Body of pancreas (tissue), 4 donors: ENCODE data around the gene FLRT3. TPM values are rescaled to one million over a fixed set of nuclear protein-coding genes. Genes with fewer than 3 reads are reported as not detected.

Experiments
- ATAC-seq: fragments of 150-250 bp; one replicate; pipeline ENCODE4 v1.9.1; 2016
- DNase-seq, 4 donors: peaks; one replicate each; pipeline ENCODE4 v3.0.0-alpha.2; 2019
- H3K27ac ChIP-seq, 4 donors: fragments of 200-600 bp; sonication (generic); 1 replicate in 3 of 4; 2 replicates in 1 of 4; pipeline versions ENCODE4 v1.5.1 to v1.6.1; 2016 to 2019; ENCODE audit warnings: mild to moderate bottlenecking in 1 of 4, mixed read lengths in 1 of 4, moderate library complexity in 1 of 4
- H3K27me3 ChIP-seq, 2 donors: fragments of 200-600 bp; sonication (generic); one replicate each; pipeline ENCODE4 v1.6.0; 2016; ENCODE audit warnings: mild to moderate bottlenecking in 1 of 2
- H3K36me3 ChIP-seq, 2 donors: fragments of 200-600 bp; sonication (generic); replicated peaks in 1 of 2; 2 replicates each; pipeline ENCODE4 v1.5.1; 2016; ENCODE audit warnings: low read depth in 2 of 2; ENCODE audit not compliant: insufficient read depth in 1 of 2
- H3K4me1 ChIP-seq: fragments of 200-600 bp; sonication (generic); one replicate; pipeline ENCODE4 v1.6.0; 2016
- H3K4me3 ChIP-seq, 2 donors: fragments of 200-600 bp; sonication (generic); 1 replicate in 1 of 2; 2 replicates in 1 of 2; pipeline ENCODE4 v1.5.1; 2016 to 2019
- H3K9me3 ChIP-seq, 3 donors: fragments of 200-600 bp; sonication (generic); 1 replicate in 2 of 3; 2 replicates in 1 of 3; pipeline ENCODE4 v1.5.1; 2016
- POLR2A ChIP-seq, 3 donors: fragments of 450-650 bp; IDR thresholded peaks; one replicate each; pipeline ENCODE4 v1.6.1; 2016; ENCODE audit warnings: antibody characterized with exemption in 3 of 3, mild to moderate bottlenecking in 2 of 3
- WGBS, 2 donors: methylation state at CpG; one replicate each; pipeline ENCODE4 v1.1.5; 2017; 5-methylcytosine and 5-hydroxymethylcytosine counted together
- intact Hi-C: fragments of 100-400 bp; cut with DNase I; formaldehyde crosslinking; loops from one replicate; pipeline ENCODE4 v1.15.1; 2023
- total RNA-seq, 2 donors: library from RNA; depleted of rRNA; stranded (reverse); fragments of >200 nt; gene quantifications; one replicate each; pipeline ENCODE4 v1.1.0, GENCODE V29; 2016
- TF ChIP-seq, protein P1 (sequence below), 7 experiments: fragments of 450-650 bp in 4 of 7; fragments of 200-600 bp in 3 of 7; sonication (generic) in 3 of 7; IDR thresholded peaks; one replicate each; pipeline ENCODE4 v1.5.1; 2016 to 2019; ENCODE audit warnings: antibody characterized with exemption in 7 of 7

The FLRT3 gene
- total RNA-seq, 2 donors from 2014 or later: 3.1 to 21.1 TPM

DNA sequence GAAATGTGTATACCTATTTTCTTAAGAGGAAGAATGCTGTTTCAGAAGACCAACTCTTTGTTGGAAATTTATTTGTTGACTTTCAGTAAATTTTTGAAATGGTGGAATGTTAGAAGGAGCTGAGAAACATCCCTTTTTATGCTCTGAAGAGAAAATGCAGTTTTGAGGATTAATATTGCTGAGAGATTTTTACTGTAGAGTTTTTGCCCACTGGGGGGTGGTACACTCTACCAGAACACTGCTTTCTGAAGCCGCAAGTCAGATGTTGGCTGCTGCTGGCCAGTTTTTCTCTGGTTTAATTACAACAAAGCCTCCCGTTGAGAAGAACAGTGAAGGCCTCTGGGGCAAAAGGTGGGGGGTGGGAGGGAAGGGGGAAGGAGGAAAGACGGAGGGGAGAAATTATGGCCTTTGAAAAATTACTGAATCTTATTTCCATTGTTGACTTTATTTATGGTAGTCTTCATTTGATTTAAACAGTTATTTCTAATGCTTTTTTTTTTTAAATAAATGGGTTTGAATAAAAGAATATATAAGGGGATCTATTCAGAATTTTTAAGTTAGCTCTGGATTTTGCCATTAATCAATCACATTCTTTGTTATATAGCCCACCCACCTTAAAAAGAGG, 3.0 kb downstream of the FLRT3 start:
- Histone ChIP-seq H3K36me3 (no peaks in the 10 kb centered on the region), H3K4me3 (no peak overlapping the region), H3K4me1 (peaks cover 4% of the 10 kb centered on the region), H3K27me3 (no peaks in the 10 kb centered on the region), H3K27ac (no peak overlapping the region), H3K9me3 (no peaks in the 10 kb centered on the region)
- ATAC-seq (no peak), DNase-seq (peak; percentile 37 to 54 (median 50))
- 15 to 16% methylated on average over 3 of the region's 3 CpGs for WGBS, 2 donors
- intact Hi-C loops: no loop called here
- TF ChIP-seq POLR2A (IDR thresholded peaks at IDR 0.05): no peak
- TF ChIP-seq, protein P1, sequence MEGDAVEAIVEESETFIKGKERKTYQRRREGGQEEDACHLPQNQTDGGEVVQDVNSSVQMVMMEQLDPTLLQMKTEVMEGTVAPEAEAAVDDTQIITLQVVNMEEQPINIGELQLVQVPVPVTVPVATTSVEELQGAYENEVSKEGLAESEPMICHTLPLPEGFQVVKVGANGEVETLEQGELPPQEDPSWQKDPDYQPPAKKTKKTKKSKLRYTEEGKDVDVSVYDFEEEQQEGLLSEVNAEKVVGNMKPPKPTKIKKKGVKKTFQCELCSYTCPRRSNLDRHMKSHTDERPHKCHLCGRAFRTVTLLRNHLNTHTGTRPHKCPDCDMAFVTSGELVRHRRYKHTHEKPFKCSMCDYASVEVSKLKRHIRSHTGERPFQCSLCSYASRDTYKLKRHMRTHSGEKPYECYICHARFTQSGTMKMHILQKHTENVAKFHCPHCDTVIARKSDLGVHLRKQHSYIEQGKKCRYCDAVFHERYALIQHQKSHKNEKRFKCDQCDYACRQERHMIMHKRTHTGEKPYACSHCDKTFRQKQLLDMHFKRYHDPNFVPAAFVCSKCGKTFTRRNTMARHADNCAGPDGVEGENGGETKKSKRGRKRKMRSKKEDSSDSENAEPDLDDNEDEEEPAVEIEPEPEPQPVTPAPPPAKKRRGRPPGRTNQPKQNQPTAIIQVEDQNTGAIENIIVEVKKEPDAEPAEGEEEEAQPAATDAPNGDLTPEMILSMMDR (IDR thresholded peaks at IDR 0.05): peak; percentile 6 to 63 (median 45)

DNA sequence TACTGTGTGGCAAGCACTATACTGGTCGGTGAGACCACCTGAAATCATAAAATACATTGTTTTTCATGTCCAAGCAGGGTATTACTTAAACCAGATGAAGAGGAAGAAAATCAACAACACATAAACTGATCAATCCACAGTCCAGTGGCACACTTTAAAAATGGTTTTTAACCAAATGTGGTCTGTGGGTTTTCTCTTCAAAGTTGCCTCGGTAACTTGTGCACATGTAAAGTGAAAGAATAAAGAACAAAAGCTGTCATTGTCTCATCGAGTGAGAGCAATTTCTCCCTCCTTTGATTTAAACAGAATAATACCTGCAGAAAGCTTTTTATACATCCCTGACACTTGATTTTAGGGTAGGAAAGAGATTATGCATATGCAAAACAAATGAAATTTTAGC, 3.7 kb downstream of the FLRT3 start:
- intact Hi-C loops: no loop called here
- ATAC-seq (no peak), DNase-seq (no peak)
- no peaks in the 10 kb centered on the region for H3K27me3 ChIP-seq
- WGBS, 2 donors: 52 to 58% methylated on average over 3 of the region's 3 CpGs
- H3K9me3 ChIP-seq: no peaks in the 10 kb centered on the region
- no peak overlapping the region for H3K27ac ChIP-seq
- no peak for TF ChIP-seq POLR2A (IDR thresholded peaks at IDR 0.05)
- TF ChIP-seq, protein P1 (IDR thresholded peaks at IDR 0.05): no peak
- H3K4me1 ChIP-seq: peaks cover 4% of the 10 kb centered on the region
- H3K36me3 ChIP-seq: no peaks in the 10 kb centered on the region
- no peak overlapping the region for H3K4me3 ChIP-seq

DNA sequence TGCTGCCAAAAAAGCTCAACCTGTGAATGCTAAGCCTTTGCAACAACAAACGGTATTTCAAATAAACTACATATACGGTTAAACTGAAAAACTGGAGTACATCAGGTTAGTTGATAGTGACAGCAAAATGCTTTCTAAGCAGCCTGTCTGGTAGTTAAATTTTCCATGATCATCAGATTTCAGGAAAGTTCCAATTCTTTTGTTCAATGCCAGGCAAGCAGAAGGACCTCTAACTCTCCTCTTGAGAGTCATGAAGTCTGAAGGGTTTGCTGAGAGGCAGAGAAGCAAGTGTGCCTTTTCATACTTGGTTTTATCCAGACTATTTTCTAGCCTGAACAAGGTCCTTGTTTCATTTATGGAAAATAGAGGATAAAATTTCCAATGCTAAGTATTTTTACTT, 4.5 kb downstream of the FLRT3 start:
- DNase-seq: no peak
- H3K9me3 ChIP-seq: no peaks in the 10 kb centered on the region
- no peaks in the 10 kb centered on the region for H3K27me3 ChIP-seq
- 87 to 92% methylated on average over 2 of the region's 2 CpGs for WGBS, 2 donors
- ATAC-seq: no peak
- intact Hi-C loops: no loop called here
- H3K4me3 ChIP-seq: no peak overlapping the region
- peaks cover 4% of the 10 kb centered on the region for H3K4me1 ChIP-seq
- no peaks in the 10 kb centered on the region for H3K36me3 ChIP-seq
- no peak for TF ChIP-seq POLR2A (IDR thresholded peaks at IDR 0.05)
- TF ChIP-seq, protein P1 (IDR thresholded peaks at IDR 0.05): no peak
- no peak overlapping the region for H3K27ac ChIP-seq

DNA sequence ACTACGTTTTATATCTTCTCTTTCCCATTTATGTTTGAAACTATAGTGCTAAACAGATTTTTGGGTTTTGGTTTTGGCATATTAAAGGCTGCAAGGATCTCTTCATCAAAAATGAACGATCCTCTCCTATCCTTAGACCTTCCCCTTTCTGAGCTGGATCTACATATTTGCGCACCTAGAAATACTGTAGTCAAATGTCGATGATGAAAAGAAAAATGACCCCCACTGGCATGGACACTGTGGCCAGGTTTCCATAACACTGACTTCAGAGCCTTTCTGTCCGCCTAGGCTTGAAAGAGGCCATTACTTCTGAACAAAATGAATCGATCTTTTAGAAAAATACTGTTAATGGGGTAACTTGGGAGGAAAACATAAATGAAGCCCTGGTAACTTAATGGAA, 5.8 kb downstream of the FLRT3 start:
- ATAC-seq (no peak), DNase-seq (no peak)
- 76% methylated on average over 6 of the region's 6 CpGs for WGBS, 2 donors
- TF ChIP-seq, protein P1 (IDR thresholded peaks at IDR 0.05): no peak
- no peak for TF ChIP-seq POLR2A (IDR thresholded peaks at IDR 0.05)
- Histone ChIP-seq H3K9me3 (no peaks in the 10 kb centered on the region), H3K27me3 (no peaks in the 10 kb centered on the region), H3K4me1 (peaks cover 4% of the 10 kb centered on the region), H3K36me3 (no peaks in the 10 kb centered on the region), H3K27ac (no peak overlapping the region), H3K4me3 (no peak overlapping the region)
- intact Hi-C loops: no loop called here

DNA sequence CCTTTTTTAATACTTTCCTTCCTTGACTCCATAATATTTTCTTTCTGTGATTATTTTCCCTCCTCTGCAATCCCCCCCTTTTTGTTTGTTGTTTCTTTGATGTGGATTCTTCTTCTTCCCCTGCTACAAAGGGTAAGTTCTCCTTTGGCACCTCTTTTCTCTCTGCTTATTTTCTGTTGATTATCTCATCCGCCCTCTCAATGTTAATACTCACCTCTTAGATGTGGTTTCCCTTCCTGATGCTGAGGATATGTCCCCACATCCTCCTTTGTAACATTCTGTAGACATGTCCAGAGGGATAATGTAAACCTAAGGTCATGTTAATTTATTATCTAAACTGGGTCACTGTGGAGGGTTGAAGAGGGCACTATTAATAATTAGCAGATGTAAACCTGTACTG, 17.7 kb downstream of the FLRT3 start:
- Histone ChIP-seq H3K27me3 (no peaks in the 10 kb centered on the region), H3K4me1 (no peaks in the 10 kb centered on the region), H3K27ac (no peak overlapping the region), H3K36me3 (no peaks in the 10 kb centered on the region), H3K9me3 (no peaks in the 10 kb centered on the region), H3K4me3 (no peak overlapping the region)
- no peak for ATAC-seq
- WGBS, 2 donors: 86 to 92% methylated on average over 1 of the region's 1 CpG
- no peak for DNase-seq
- no peak for TF ChIP-seq POLR2A (IDR thresholded peaks at IDR 0.05)
- TF ChIP-seq, protein P1 (IDR thresholded peaks at IDR 0.05): no peak
- intact Hi-C loops: no loop called here
